ENCODE results near the gene XRCC5.
"Not testable (repeated sequence)": the region's sequence is repeated elsewhere in the genome, so short reads cannot be mapped to it uniquely, and the experiment has no call there.

XRCC5 gene

DNA sequence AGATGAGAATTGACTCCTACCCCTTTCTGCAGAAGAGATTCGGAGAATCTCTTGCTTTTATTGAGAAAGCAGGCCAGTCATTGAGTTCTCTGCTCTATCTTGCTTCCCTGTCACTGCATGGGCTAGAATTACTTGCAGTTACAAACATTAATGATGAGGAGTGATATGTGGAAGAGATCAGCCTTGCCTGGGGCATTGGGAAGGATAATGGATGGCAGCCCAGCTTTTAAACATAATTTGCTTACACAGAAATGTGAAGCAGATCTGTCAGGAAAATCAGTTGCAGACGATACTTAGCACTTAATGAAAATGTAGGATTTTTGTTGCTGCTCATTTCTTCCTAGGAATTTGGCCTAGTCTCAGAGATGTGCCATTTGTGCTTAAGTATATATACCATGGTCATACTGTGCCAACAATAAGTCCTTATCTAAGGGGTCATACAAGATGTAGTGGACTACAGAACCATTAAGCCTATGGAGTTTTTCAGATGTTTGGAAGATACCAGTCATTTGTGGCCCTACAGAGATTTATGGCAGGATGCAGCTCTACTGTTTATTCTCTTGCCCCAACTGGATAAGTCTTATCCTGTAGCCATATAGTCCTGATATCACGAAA is 92.7 kb downstream of the XRCC5 start:
- Histone ChIP-seq H3K9me3 (ENCODE audit: control extremely low read depth in 1 of 5, control insufficient read depth in 4 of 5, insufficient read depth in 2 of 5, low read depth in 1 of 5, low read length in 4 of 5) (no peaks in the 10 kb centered on the region), H3K27ac (ENCODE audit: insufficient read depth in 1 of 2, low read depth in 1 of 2, low read length in 2 of 2, poor library complexity in 1 of 2, severe bottlenecking in 2 of 2) (no peak overlapping the region), H3K36me3 (ENCODE audit: control insufficient read depth in 4 of 4, insufficient read depth in 4 of 4, low read length in 3 of 4) (peaks cover 35 to 94% (median 70%) of the 10 kb centered on the region in 4 experiments), H3K4me1 (ENCODE audit: control extremely low read depth in 1 of 4, control insufficient read depth in 4 of 4, insufficient read depth in 4 of 4, low read length in 3 of 4) (no peaks in the 10 kb centered on the region), H3K4me3 (ENCODE audit: control insufficient read depth in 1 of 7, extremely low read depth in 1 of 7, insufficient read depth in 4 of 7, low read depth in 2 of 7, low read length in 6 of 7) (no peak overlapping the region), H3K27me3 (replicated peaks in 2 of 5; ENCODE audit: control insufficient read depth in 4 of 5, insufficient read depth in 5 of 5, low read length in 4 of 5) (no peaks in the 10 kb centered on the region)
- DNase-seq, result no peak
- POLR2A ChIA-PET, result interaction anchor here (0.7 kb wide), 1 partner anchor 20 kb away, joined by 3 read pairs; no protein-coding TSS in a partner anchor
- 80% methylated on average over 1 of the region's 3 CpGs for WGBS (ENCODE audit: insufficient coverage)
- CTCF ChIA-PET, result interaction anchor here (1.0 to 1.4 kb wide), 3 partner anchors 14 to 204 kb away, joined by 3 to 4 read pairs (median 3); no protein-coding TSS in a partner anchor

- 100% methylated on average over 2 of the region's 3 CpGs for WGBS (ENCODE audit: insufficient coverage)
- no peaks in the 10 kb centered on the region for H3K4me1 ChIP-seq (ENCODE audit: control extremely low read depth in 1 of 4, control insufficient read depth in 4 of 4, insufficient read depth in 4 of 4, low read length in 3 of 4)
- H3K36me3 ChIP-seq (ENCODE audit: control insufficient read depth in 4 of 4, insufficient read depth in 4 of 4, low read length in 3 of 4), result peaks cover 41 to 94% (median 70%) of the 10 kb centered on the region in 4 experiments
- H3K9me3 ChIP-seq (ENCODE audit: control extremely low read depth in 1 of 5, control insufficient read depth in 4 of 5, insufficient read depth in 2 of 5, low read depth in 1 of 5, low read length in 4 of 5), result no peaks in the 10 kb centered on the region
- H3K4me3 ChIP-seq (ENCODE audit: control insufficient read depth in 1 of 7, extremely low read depth in 1 of 7, insufficient read depth in 4 of 7, low read depth in 2 of 7, low read length in 6 of 7), result no peak overlapping the region
- CTCF ChIA-PET, result interaction anchor here (1.0 to 1.4 kb wide), 5 partner anchors 11 to 203 kb away, joined by 3 to 4 read pairs (median 3); no protein-coding TSS in a partner anchor
- DNase-seq, result no peak
- no peaks in the 10 kb centered on the region for H3K27me3 ChIP-seq (replicated peaks in 2 of 5; ENCODE audit: control insufficient read depth in 4 of 5, insufficient read depth in 5 of 5, low read length in 4 of 5)
- H3K27ac ChIP-seq (ENCODE audit: insufficient read depth in 1 of 2, low read depth in 1 of 2, low read length in 2 of 2, poor library complexity in 1 of 2, severe bottlenecking in 2 of 2), result no peak overlapping the region
- POLR2A ChIA-PET, result no interaction called here
Measured at GRCh38 chr2:216202626-216203250, 93.6 kb downstream of the XRCC5 start.

GRCh38 chr2:216205486-216205885 is 96.3 kb downstream of the XRCC5 start:
- H3K36me3 ChIP-seq (ENCODE audit: control insufficient read depth in 4 of 4, insufficient read depth in 4 of 4, low read length in 3 of 4), result peaks cover 38 to 90% (median 61%) of the 10 kb centered on the region in 4 experiments
- H3K4me1 ChIP-seq (ENCODE audit: control extremely low read depth in 1 of 4, control insufficient read depth in 4 of 4, insufficient read depth in 4 of 4, low read length in 3 of 4), result peaks cover 0 to 7% (median 6%) of the 10 kb centered on the region in 4 experiments
- WGBS (ENCODE audit: insufficient coverage), result no CpG with 5 or more reads among the region's 1 CpG
- ChIA-PET CTCF (no interaction called here), POLR2A (no interaction called here)
- no peak for DNase-seq
- no peaks in the 10 kb centered on the region for H3K9me3 ChIP-seq (ENCODE audit: control extremely low read depth in 1 of 5, control insufficient read depth in 4 of 5, insufficient read depth in 2 of 5, low read depth in 1 of 5, low read length in 4 of 5)
- no peak overlapping the region for H3K27ac ChIP-seq (ENCODE audit: insufficient read depth in 1 of 2, low read depth in 1 of 2, low read length in 2 of 2, poor library complexity in 1 of 2, severe bottlenecking in 2 of 2)
- H3K4me3 ChIP-seq (ENCODE audit: control insufficient read depth in 1 of 7, extremely low read depth in 1 of 7, insufficient read depth in 4 of 7, low read depth in 2 of 7, low read length in 6 of 7), result no peak overlapping the region
- H3K27me3 ChIP-seq (replicated peaks in 2 of 5; ENCODE audit: control insufficient read depth in 4 of 5, insufficient read depth in 5 of 5, low read length in 4 of 5), result no peaks in the 10 kb centered on the region

- Histone ChIP-seq H3K9me3 (ENCODE audit: control extremely low read depth in 1 of 5, control insufficient read depth in 4 of 5, insufficient read depth in 2 of 5, low read depth in 1 of 5, low read length in 4 of 5) (no peaks in the 10 kb centered on the region), H3K4me1 (ENCODE audit: control extremely low read depth in 1 of 4, control insufficient read depth in 4 of 4, insufficient read depth in 4 of 4, low read length in 3 of 4) (peaks cover 4 to 14% (median 13%) of the 10 kb centered on the region in 4 experiments), H3K27ac (ENCODE audit: insufficient read depth in 1 of 2, low read depth in 1 of 2, low read length in 2 of 2, poor library complexity in 1 of 2, severe bottlenecking in 2 of 2) (peak overlapping the region in 1 of 2 experiments; percentile 9), H3K36me3 (ENCODE audit: control insufficient read depth in 4 of 4, insufficient read depth in 4 of 4, low read length in 3 of 4) (peaks cover 35 to 84% (median 56%) of the 10 kb centered on the region in 4 experiments), H3K27me3 (replicated peaks in 2 of 5; ENCODE audit: control insufficient read depth in 4 of 5, insufficient read depth in 5 of 5, low read length in 4 of 5) (no peaks in the 10 kb centered on the region), H3K4me3 (ENCODE audit: control insufficient read depth in 1 of 7, extremely low read depth in 1 of 7, insufficient read depth in 4 of 7, low read depth in 2 of 7, low read length in 6 of 7) (no peak overlapping the region)
- no peak for DNase-seq
- WGBS (ENCODE audit: insufficient coverage), result 90% methylated on average over 2 of the region's 2 CpGs
- CTCF ChIA-PET, result no interaction called here
- POLR2A ChIA-PET, result no interaction called here
Measured at GRCh38 chr2:216206041-216206703, 97.0 kb downstream of the XRCC5 start.

DNA sequence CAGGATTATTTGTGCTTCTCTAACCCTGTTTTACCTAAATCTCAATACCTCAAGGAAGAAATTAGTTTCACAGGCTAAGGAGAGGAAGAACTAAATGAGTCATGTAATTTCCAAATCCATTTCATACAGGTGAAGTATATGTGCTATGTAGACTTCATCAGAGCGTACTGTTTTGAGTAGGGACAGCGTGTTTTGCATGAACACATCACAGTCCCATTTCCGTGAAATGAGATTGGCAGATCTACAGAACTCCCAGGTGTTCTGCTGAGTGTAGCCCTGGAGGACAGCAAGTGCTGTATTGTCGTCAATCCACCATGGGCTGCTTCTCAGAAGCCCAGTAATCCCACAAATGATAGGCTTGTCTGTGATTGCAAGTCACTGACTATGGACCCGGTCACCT is 97.7 kb downstream of the XRCC5 start:
- Histone ChIP-seq H3K4me3 (ENCODE audit: control insufficient read depth in 1 of 7, extremely low read depth in 1 of 7, insufficient read depth in 4 of 7, low read depth in 2 of 7, low read length in 6 of 7) (no peak overlapping the region), H3K4me1 (ENCODE audit: control extremely low read depth in 1 of 4, control insufficient read depth in 4 of 4, insufficient read depth in 4 of 4, low read length in 3 of 4) (peaks cover 7 to 20% (median 18%) of the 10 kb centered on the region in 4 experiments), H3K27me3 (replicated peaks in 2 of 5; ENCODE audit: control insufficient read depth in 4 of 5, insufficient read depth in 5 of 5, low read length in 4 of 5) (no peaks in the 10 kb centered on the region), H3K36me3 (ENCODE audit: control insufficient read depth in 4 of 4, insufficient read depth in 4 of 4, low read length in 3 of 4) (peaks cover 29 to 80% (median 51%) of the 10 kb centered on the region in 4 experiments), H3K27ac (ENCODE audit: insufficient read depth in 1 of 2, low read depth in 1 of 2, low read length in 2 of 2, poor library complexity in 1 of 2, severe bottlenecking in 2 of 2) (no peak overlapping the region), H3K9me3 (ENCODE audit: control extremely low read depth in 1 of 5, control insufficient read depth in 4 of 5, insufficient read depth in 2 of 5, low read depth in 1 of 5, low read length in 4 of 5) (no peaks in the 10 kb centered on the region)
- ChIA-PET CTCF (no interaction called here), POLR2A (no interaction called here)
- 94% methylated on average over 4 of the region's 5 CpGs for WGBS (ENCODE audit: insufficient coverage)
- no peak for DNase-seq

DNA sequence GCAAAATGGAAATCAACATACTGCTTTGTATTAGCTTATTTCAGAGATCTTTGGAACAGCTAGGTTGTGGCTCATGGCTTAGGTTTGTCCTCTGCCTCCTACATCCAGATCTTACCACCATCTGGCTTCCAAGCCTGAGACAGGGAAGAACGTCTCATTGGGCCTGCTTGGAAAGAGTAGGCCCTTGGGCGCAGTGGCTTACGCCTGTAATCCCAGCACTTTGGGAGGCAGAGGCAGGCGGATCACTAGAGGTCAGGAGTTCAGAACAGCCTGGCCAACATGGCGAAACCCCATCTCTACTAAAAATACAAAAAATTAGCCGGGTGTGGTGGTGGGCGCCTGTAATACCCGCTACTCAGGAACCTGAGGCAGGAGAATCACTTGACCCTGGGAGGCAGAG is 99.5 kb downstream of the XRCC5 start:
- H3K27ac ChIP-seq (ENCODE audit: insufficient read depth in 1 of 2, low read depth in 1 of 2, low read length in 2 of 2, poor library complexity in 1 of 2, severe bottlenecking in 2 of 2); DNase-seq; H3K27me3 ChIP-seq (replicated peaks in 2 of 5; ENCODE audit: control insufficient read depth in 4 of 5, insufficient read depth in 5 of 5, low read length in 4 of 5); POLR2A ChIA-PET; H3K9me3 ChIP-seq (ENCODE audit: control extremely low read depth in 1 of 5, control insufficient read depth in 4 of 5, insufficient read depth in 2 of 5, low read depth in 1 of 5, low read length in 4 of 5); H3K4me3 ChIP-seq (ENCODE audit: control insufficient read depth in 1 of 7, extremely low read depth in 1 of 7, insufficient read depth in 4 of 7, low read depth in 2 of 7, low read length in 6 of 7): not testable (repeated sequence)
- Histone ChIP-seq H3K4me1 (ENCODE audit: control extremely low read depth in 1 of 4, control insufficient read depth in 4 of 4, insufficient read depth in 4 of 4, low read length in 3 of 4) (peaks cover 7 to 20% (median 20%) of the 10 kb centered on the region in 4 experiments), H3K36me3 (ENCODE audit: control insufficient read depth in 4 of 4, insufficient read depth in 4 of 4, low read length in 3 of 4) (peaks cover 24 to 71% (median 40%) of the 10 kb centered on the region in 4 experiments)
- CTCF ChIA-PET, result interaction anchor here (4.0 kb wide), 1 partner anchor 13 kb away, joined by 23 read pairs; no protein-coding TSS in a partner anchor
- 95% methylated on average over 7 of the region's 8 CpGs for WGBS (ENCODE audit: insufficient coverage)

Measured in common myeloid progenitor, CD34-positive (primary cell).